Thymus (tissue), 11 donors: Measurements from ENCODE around the gene KLHDC4. TPM values are rescaled to one million over a fixed set of nuclear protein-coding genes. Genes with fewer than 3 reads are reported as not detected.

Experiments
- DNase-seq, 9 donors: peaks; one replicate each; pipeline ENCODE4 v3.0.0-alpha.2; 2013; ENCODE audit warnings: low spot score in 9 of 9, low read depth in 6 of 9, missing footprints in 1 of 9
- H3K27ac ChIP-seq, 2 donors: one replicate each; pipeline ENCODE4 v1.5.1; 2013; ENCODE audit warnings: control low read depth in 1 of 2, low read depth in 1 of 2, low read length in 1 of 2, mild to moderate bottlenecking in 1 of 2, moderate library complexity in 1 of 2
- H3K27me3 ChIP-seq, 2 donors: one replicate each; pipeline ENCODE4 v1.5.1; 2013; ENCODE audit warnings: low read length in 1 of 2; ENCODE audit not compliant: control insufficient read depth in 2 of 2, insufficient read depth in 1 of 2
- H3K36me3 ChIP-seq, 2 donors: one replicate each; pipeline ENCODE4 v1.5.1; 2013; ENCODE audit warnings: low read length in 1 of 2, mild to moderate bottlenecking in 1 of 2, moderate library complexity in 1 of 2; ENCODE audit not compliant: control insufficient read depth in 2 of 2, insufficient read depth in 2 of 2
- H3K4me1 ChIP-seq, 2 donors: one replicate each; pipeline ENCODE4 v1.5.1; 2013; ENCODE audit warnings: low read length in 2 of 2; ENCODE audit not compliant: control insufficient read depth in 2 of 2, insufficient read depth in 2 of 2
- H3K4me3 ChIP-seq, 2 donors: one replicate each; pipeline ENCODE4 v1.5.1; 2013; ENCODE audit warnings: low read length in 2 of 2, control low read depth in 1 of 2, mild to moderate bottlenecking in 1 of 2
- H3K9me3 ChIP-seq, 2 donors: one replicate each; pipeline ENCODE4 v1.5.1; 2013; ENCODE audit warnings: low read length in 1 of 2, mild to moderate bottlenecking in 1 of 2; ENCODE audit not compliant: control insufficient read depth in 2 of 2, insufficient read depth in 1 of 2
- WGBS: extraction: QIAGEN DNeasy Blood & Tissue Kit; methylation state at CpG from one replicate; pipeline ENCODE4 v1.1.7; 2013; 5-methylcytosine and 5-hydroxymethylcytosine counted together
- polyA plus RNA-seq: library from polyadenylated mRNA; stranded (reverse); fragments of 200-250 nt; gene quantifications from one replicate; pipeline ENCODE4 v1.2.3, GENCODE V29; 2013
- total RNA-seq: library from RNA; stranded (reverse); fragments of 120-200 nt; gene quantifications from one replicate; pipeline ENCODE4 v1.2.4, GENCODE V29; 2013
- donor health status: healthy.

The KLHDC4 gene
- total and polyA plus RNA-seq, 2 donors, result 30.0 to 58.3 TPM

DNA sequence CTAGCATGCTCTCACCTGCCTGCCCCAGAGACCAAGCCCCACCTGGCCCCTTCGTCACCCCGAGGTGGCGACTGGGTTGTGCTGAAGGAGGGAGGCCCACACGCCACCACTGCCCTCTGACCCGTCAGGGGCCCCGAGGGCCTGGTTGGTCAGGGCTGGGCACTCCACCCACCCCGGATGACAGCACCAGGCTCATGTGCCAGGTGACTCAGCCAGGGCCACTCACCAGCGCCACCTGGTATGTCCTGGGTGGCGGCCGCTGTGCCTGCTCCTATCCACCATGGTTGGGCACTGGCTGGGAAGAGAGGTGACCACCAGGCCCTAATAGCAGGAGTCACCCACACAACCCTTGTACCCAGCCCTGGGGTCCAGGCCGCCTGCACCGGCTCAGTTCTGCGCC, 94.6 kb downstream of the KLHDC4 start:
- Histone ChIP-seq H3K36me3 (no peaks in the 10 kb centered on the region), H3K9me3 (peaks cover 0 to 2% of the 10 kb centered on the region in 2 donors), H3K4me3 (no peak overlapping the region), H3K27me3 (peaks cover 0 to 16% of the 10 kb centered on the region in 2 donors), H3K4me1 (peaks cover 0 to 4% of the 10 kb centered on the region in 2 donors), H3K27ac (no peak overlapping the region)
- WGBS, result 95% methylated on average over 13 of the region's 13 CpGs
- no peak for DNase-seq

DNA sequence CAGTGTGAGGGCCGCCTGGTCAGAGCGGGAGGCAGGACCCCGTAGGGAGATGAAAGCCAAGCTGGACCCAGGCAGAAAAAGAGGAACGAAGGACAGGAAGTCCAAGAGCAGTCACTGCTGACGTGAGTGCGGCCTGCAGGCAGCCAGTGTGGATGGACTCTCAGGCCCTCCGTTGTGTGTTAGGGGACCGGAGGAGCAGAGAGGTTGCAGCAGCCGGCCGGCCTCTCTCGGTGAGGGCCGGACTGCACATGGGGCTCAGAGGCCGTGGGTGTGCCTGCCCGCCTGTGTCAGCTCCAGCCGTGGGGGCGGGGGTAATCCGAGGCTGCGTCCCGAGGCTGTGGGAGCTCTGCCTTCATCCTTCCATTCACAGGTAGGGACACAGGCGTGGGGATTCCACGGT, 96.1 kb downstream of the KLHDC4 start:
- H3K9me3 ChIP-seq, result peaks cover 0 to 2% of the 10 kb centered on the region in 2 donors
- peaks cover 0 to 16% of the 10 kb centered on the region in 2 donors for H3K27me3 ChIP-seq
- no peaks in the 10 kb centered on the region for H3K4me1 ChIP-seq
- H3K27ac ChIP-seq, result no peak overlapping the region
- DNase-seq, result no peak
- no peak overlapping the region for H3K4me3 ChIP-seq
- WGBS, result 85% methylated on average over 21 of the region's 21 CpGs
- H3K36me3 ChIP-seq, result no peaks in the 10 kb centered on the region

DNA sequence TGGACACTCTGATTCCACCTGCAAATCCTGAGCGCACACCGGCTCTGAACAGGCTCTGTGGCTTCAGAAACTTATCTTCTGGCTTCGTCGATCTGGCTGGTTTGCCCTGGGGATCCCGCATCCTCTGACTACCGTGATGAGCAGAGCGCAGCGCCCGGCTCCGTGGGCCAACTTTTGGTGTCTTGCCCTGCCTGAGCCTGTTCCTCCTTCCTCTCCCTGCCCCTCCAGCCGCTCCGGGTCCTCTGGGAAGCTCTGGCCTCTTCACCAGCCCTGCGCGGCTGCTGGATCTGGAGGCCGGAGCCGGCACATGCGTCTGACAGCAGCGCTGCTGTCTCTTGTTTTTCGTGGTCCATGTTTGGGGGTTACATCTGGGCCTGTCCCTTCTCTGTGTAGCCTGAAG, 97.8 kb downstream of the KLHDC4 start:
- no peak for DNase-seq
- Histone ChIP-seq H3K4me3 (no peak overlapping the region), H3K27ac (no peak overlapping the region), H3K27me3 (peaks cover 0 to 18% of the 10 kb centered on the region in 2 donors), H3K4me1 (no peaks in the 10 kb centered on the region), H3K9me3 (peaks cover 0 to 2% of the 10 kb centered on the region in 2 donors), H3K36me3 (no peaks in the 10 kb centered on the region)
- WGBS, result 95% methylated on average over 19 of the region's 19 CpGs

DNA sequence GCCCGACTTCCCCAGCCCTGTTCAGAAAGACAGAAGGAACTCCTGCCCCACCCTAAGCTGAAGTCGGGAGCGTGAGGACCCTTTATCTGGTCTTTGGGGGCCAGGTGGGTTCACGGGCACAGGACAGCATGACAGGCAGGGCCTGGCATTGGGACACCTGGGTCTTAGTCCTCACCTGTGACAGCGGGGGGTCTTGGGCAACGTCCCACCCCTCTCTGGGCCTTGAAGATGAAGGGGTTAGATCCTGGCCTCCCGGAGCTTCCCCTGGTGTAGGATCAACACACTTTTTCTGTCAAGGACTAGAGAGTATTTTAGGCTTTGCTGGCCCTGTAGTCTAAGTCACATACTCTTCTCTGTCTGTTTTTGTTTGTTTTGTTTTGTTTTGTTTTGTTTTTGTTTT, 98.3 kb downstream of the KLHDC4 start:
- H3K4me3 ChIP-seq, result no peak overlapping the region
- peaks cover 0 to 20% of the 10 kb centered on the region in 2 donors for H3K27me3 ChIP-seq
- H3K9me3 ChIP-seq, result peaks cover 0 to 2% of the 10 kb centered on the region in 2 donors
- no peaks in the 10 kb centered on the region for H3K4me1 ChIP-seq
- no peak for DNase-seq
- WGBS, result 92% methylated on average over 7 of the region's 7 CpGs
- no peak overlapping the region for H3K27ac ChIP-seq
- H3K36me3 ChIP-seq, result no peaks in the 10 kb centered on the region

DNA sequence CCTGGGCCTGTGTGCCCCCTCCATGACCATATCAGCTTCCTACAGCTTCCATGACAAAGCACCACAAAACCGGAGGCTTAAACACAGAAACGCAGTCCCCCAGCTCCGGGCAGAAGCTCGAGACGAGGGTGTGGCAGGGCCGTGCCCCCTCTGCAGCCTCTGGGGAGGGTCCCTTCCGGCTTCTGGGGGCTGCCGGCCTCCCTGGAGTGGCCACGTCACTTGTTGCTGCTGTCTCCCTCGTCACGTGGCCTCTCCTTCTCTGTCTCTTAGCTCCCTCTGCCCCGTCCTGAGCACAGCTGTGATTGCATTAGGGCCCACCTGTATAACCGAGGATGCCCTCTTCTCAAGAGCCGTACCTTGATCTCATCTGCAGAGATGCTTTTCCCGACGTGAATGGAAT, 98.9 kb downstream of the KLHDC4 start:
- Histone ChIP-seq H3K27ac (no peak overlapping the region), H3K27me3 (peaks cover 0 to 17% of the 10 kb centered on the region in 2 donors), H3K9me3 (peaks cover 0 to 2% of the 10 kb centered on the region in 2 donors), H3K36me3 (no peaks in the 10 kb centered on the region), H3K4me3 (no peak overlapping the region), H3K4me1 (no peaks in the 10 kb centered on the region)
- 86% methylated on average over 16 of the region's 16 CpGs for WGBS
- DNase-seq, result no peak

DNA sequence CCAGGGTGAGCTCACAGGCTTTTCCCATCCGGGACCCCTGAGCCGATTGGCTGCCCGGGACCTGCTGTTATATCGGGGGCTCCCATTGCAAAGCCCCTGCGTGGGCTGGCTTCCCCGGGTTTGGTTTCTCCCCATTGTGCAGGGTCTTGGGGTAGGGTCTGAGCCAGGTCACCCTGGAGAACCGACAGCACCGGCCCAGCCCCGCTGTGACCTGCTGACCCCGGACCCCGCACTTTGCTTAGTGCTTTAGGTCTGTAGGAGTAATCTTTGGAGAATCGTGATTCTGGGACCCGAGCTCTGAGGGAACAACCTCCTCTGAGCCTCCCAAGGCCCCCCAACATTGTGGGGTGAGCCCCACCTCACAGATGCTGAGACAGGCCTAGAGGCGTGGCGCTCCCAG, 100.6 kb downstream of the KLHDC4 start:
- H3K4me1 ChIP-seq, result no peaks in the 10 kb centered on the region
- H3K9me3 ChIP-seq, result no peaks in the 10 kb centered on the region
- peaks cover 0 to 16% of the 10 kb centered on the region in 2 donors for H3K27me3 ChIP-seq
- WGBS, result 95% methylated on average over 15 of the region's 15 CpGs
- no peak for DNase-seq
- no peak overlapping the region for H3K27ac ChIP-seq
- no peak overlapping the region for H3K4me3 ChIP-seq
- H3K36me3 ChIP-seq, result no peaks in the 10 kb centered on the region

DNA sequence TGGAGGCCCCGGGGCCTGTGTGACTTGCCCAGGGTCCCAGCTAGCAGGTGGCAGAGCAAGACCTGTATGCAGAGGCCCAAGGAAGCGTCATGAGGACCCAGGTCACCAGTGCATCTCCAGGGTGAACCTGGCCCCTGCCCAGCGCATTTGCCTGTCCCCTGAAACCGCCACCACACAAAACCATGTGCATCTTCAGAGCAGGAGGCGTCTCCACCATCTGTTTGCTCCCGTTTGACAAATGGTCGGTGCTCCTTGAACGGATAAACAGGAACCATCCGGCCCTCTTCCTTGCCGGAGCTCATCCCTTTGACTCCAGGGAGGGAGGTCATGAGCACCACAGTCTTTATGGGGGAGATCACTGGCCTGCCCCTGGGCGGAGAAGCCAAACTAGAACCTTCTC, 101.0 kb downstream of the KLHDC4 start:
- Histone ChIP-seq H3K4me1 (no peaks in the 10 kb centered on the region), H3K27me3 (peaks cover 0 to 20% of the 10 kb centered on the region in 2 donors), H3K36me3 (no peaks in the 10 kb centered on the region), H3K27ac (no peak overlapping the region), H3K4me3 (no peak overlapping the region), H3K9me3 (no peaks in the 10 kb centered on the region)
- DNase-seq, result no peak
- 85% methylated on average over 11 of the region's 11 CpGs for WGBS

DNA sequence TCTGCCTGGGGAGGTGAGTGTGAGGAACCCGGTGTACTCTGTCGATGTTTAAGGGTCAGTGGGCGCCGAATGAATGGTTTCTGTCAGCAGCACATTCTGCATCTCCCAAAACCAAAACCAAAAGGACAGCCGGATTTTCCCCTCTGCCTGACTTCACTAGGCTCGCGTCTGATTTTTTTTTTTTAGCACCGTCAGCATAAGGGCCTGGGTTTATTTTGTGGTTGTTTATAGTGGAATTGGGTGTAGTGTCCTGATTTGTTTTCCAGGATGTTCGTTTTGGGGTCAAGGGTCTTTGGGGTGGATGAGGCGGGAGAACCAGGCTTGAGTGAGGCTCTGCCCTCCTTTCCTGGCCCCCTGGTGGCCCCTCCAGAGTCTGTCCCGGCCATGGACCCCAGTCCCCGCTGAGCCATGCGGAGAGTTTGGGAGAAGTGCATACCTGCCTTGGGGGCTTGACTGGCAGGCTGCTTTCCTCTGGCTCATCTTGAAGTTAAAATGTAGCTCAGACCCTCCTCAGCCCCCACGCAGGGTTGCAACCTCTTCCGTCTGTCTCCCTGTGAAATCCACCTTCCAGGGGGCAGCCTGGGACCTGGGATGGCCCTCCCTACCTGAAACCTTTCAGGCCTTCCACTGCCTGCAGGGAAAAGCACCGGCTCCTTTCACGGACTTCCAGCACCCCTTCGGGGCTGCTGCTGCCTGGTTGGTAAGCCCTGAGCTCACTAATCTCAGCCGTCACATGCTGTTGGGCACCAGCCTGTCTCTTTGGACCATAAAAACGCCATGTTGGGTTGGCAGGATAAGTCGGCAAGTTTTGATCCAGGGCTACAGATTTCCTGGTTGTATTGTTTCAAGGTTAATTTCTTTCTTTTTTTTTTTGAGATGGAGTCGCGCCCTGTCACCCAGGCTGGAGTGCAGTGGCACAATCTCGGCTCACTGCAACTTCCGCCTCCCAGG, 103.3 kb downstream of the KLHDC4 start:
- Histone ChIP-seq H3K9me3 (no peaks in the 10 kb centered on the region), H3K4me3 (no peak overlapping the region), H3K27me3 (peaks cover 0 to 28% of the 10 kb centered on the region in 2 donors), H3K4me1 (no peaks in the 10 kb centered on the region), H3K36me3 (no peaks in the 10 kb centered on the region), H3K27ac (no peak overlapping the region)
- DNase-seq, result no peak
- 87% methylated on average over 25 of the region's 25 CpGs for WGBS

DNA sequence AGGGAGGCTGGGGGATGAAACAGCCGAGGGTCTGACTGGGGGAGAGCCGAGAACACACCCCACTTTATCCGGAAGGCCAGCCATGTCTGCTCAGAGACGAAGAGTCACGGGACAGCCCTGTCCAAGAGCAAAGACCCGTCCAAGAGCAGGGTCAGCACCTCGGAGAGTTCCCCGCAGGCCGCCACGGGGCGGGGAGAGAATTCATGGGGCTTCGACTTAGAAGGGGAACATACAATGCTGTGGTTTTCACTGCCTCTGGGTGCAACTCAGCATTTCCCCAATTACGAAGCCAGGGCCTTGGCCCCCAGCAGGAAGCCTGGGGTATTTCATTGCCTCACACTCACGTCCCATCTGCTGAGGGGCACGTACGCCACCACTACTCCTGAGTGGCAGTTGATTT, 104.2 kb downstream of the KLHDC4 start:
- peaks cover 0 to 28% of the 10 kb centered on the region in 2 donors for H3K27me3 ChIP-seq
- peak; percentile 24 to 67 (median 33) for DNase-seq
- H3K36me3 ChIP-seq, result no peaks in the 10 kb centered on the region
- H3K9me3 ChIP-seq, result no peaks in the 10 kb centered on the region
- H3K4me1 ChIP-seq, result no peaks in the 10 kb centered on the region
- H3K27ac ChIP-seq, result no peak overlapping the region
- H3K4me3 ChIP-seq, result no peak overlapping the region
- 10% methylated on average over 16 of the region's 16 CpGs for WGBS
